HCT116 (cell line): Measurements from ENCODE around the gene BRSK2. TPM values are rescaled to one million over a fixed set of nuclear protein-coding genes. Genes with fewer than 3 reads are reported as not detected.

Source experiments
- ATAC-seq: fragments of 200-7000 bp; cut with Tn5 transposase; 2 replicates; pipeline ENCODE4 v1.9.1; 2020; ENCODE audit warnings: mild to moderate bottlenecking, moderate library complexity
- BruUV-seq: library from RNA; stranded (reverse); fragments of 400-500 nt; replicated peaks from 2 replicates; lab custom pipeline; 2021; lab: Mats Ljungman, UMichigan
- CTCF ChIA-PET: fragments of 300-600 bp; sonication (Branson Sonifier 250); formaldehyde crosslinking; loops from one replicate; lab custom pipeline; 2021; ENCODE audit warnings: antibody characterized with exemption; lab: Charles Lee
- POLR2A ChIA-PET: fragments of 300-600, 350-600 bp; sonication (Branson Sonifier 250); formaldehyde crosslinking; loops from one replicate; lab custom pipeline; 2021; ENCODE audit warnings: antibody characterized with exemption; lab: Charles Lee
- RAD21 ChIA-PET, 2 experiments: fragments of 300-600 bp; sonication (Branson Sonifier 250); formaldehyde crosslinking; loops; one replicate each; lab custom pipeline; 2023; ENCODE audit warnings: low total read pairs in 2 of 2; ENCODE audit not compliant: uncharacterized antibody in 2 of 2, unreplicated experiment in 2 of 2, low non-redundant PET in 1 of 2; lab: Charles Lee
- DNase-seq: peaks from one replicate; pipeline ENCODE4 v3.0.0-alpha.2; 2010; ENCODE audit warnings: low read depth, low spot score
- H2AFZ ChIP-seq: fragments of 200-600 bp; shearing (Covaris generic), sonication (generic); 2 replicates; pipeline ENCODE4 v1.6.1; 2017; ENCODE audit warnings: low read depth, mixed run types, mixed read lengths, antibody characterized with exemption, low read length; ENCODE audit not compliant: poor library complexity, severe bottlenecking
- H3K27ac ChIP-seq: 2 replicates; pipeline ENCODE4 v1.5.1; 2012; ENCODE audit warnings: low read depth, low read length
- H3K27me3 ChIP-seq: fragments of 200-600 bp; sonication (generic); 2 replicates; pipeline ENCODE4 v1.6.1; 2016; ENCODE audit warnings: mixed run types, low read length, mixed read lengths; ENCODE audit not compliant: insufficient read depth
- H3K36me3 ChIP-seq, 2 experiments: fragments of 200-500 bp in 1 of 2; fragments of 200-600 bp in 1 of 2; sonication (Bioruptor generic) in 1 of 2; sonication (generic) in 1 of 2; 2 replicates each; pipeline versions ENCODE4 v1.5.1 to v1.6.1; 2014 to 2016; ENCODE audit warnings: low read length in 2 of 2, inconsistent platforms in 1 of 2, mixed read lengths in 1 of 2, mixed run types in 1 of 2; ENCODE audit not compliant: insufficient read depth in 2 of 2, control insufficient read depth in 1 of 2
- H3K4me1 ChIP-seq, 2 experiments: fragments of 200-600 bp in 1 of 2; sonication (generic) in 1 of 2; 2 replicates each; pipeline versions ENCODE4 v1.5.1 to v1.6.1; 2012 to 2017; ENCODE audit warnings: low read length in 2 of 2, inconsistent platforms in 1 of 2, mild to moderate bottlenecking in 1 of 2, mixed read lengths in 1 of 2, mixed run types in 1 of 2, moderate library complexity in 1 of 2; ENCODE audit not compliant: insufficient read depth in 2 of 2, control insufficient read depth in 1 of 2
- H3K4me2 ChIP-seq: fragments of 200-600 bp; sonication (generic); 2 replicates; pipeline ENCODE4 v1.6.1; 2017; ENCODE audit warnings: mixed run types, low read length, mixed read lengths
- H3K4me3 ChIP-seq, 2 experiments: fragments of 200-600 bp in 1 of 2; sonication (generic) in 1 of 2; replicated peaks in 1 of 2; 2 replicates each; pipeline ENCODE4 v1.5.1; 2011 to 2016; ENCODE audit warnings: low read length in 2 of 2, control low read depth in 1 of 2, low read depth in 1 of 2, mild to moderate bottlenecking in 1 of 2, mixed read lengths in 1 of 2, mixed run types in 1 of 2
- H3K79me2 ChIP-seq: fragments of 200-600 bp; sonication (generic); 2 replicates; pipeline ENCODE4 v1.6.1; 2017; ENCODE audit warnings: mild to moderate bottlenecking, mixed run types, low read length, moderate library complexity, mixed read lengths; ENCODE audit not compliant: insufficient read depth
- H3K9ac ChIP-seq: fragments of 200-600 bp; sonication (generic); 2 replicates; pipeline ENCODE4 v1.6.1; 2016; ENCODE audit warnings: low read length, mixed read lengths
- H3K9me2 ChIP-seq: fragments of 200-600 bp; sonication (generic), shearing (Covaris generic); 2 replicates; pipeline ENCODE4 v1.6.1; 2017; ENCODE audit warnings: mixed run types, mild to moderate bottlenecking, moderate library complexity; ENCODE audit not compliant: insufficient read depth
- H3K9me3 ChIP-seq, 2 experiments: fragments of 200-500 bp in 1 of 2; fragments of 200-600 bp in 1 of 2; sonication (Bioruptor generic) in 1 of 2; sonication (generic) in 1 of 2; 2 replicates each; pipeline ENCODE4 v1.6.1; 2014 to 2017; ENCODE audit warnings: low read length in 2 of 2, mixed read lengths in 2 of 2, inconsistent platforms in 1 of 2, low read depth in 1 of 2, mild to moderate bottlenecking in 1 of 2, mixed run types in 1 of 2, moderate library complexity in 1 of 2; ENCODE audit not compliant: control insufficient read depth in 1 of 2, insufficient read depth in 1 of 2
- H4K20me1 ChIP-seq: fragments of 200-600 bp; sonication (generic), shearing (Covaris generic); 2 replicates; pipeline ENCODE4 v1.6.1; 2017; ENCODE audit warnings: mixed run types, mild to moderate bottlenecking, moderate library complexity; ENCODE audit not compliant: insufficient read depth
- JUND ChIP-seq: IDR thresholded peaks from 2 replicates; pipeline ENCODE4 v1.6.1; 2012
- RAD21 ChIP-seq: IDR thresholded peaks from 2 replicates; pipeline ENCODE4 v1.6.1; 2012; ENCODE audit warnings: low read depth, mild to moderate bottlenecking
- intact Hi-C: fragments of 100-400 bp; cut with micrococcal nuclease; formaldehyde crosslinking; loops from 2 replicates; pipeline ENCODE4 v1.10.0; 2022
- total RNA-seq: library from RNA; stranded (reverse); gene quantifications from one replicate; pipeline ENCODE4 v1.2.1, GENCODE V29; 2021; ENCODE audit not compliant: unreplicated experiment

BRSK2 gene
- total RNA-seq, 1 experiment from 2014 or later: 14.0 TPM

DNA sequence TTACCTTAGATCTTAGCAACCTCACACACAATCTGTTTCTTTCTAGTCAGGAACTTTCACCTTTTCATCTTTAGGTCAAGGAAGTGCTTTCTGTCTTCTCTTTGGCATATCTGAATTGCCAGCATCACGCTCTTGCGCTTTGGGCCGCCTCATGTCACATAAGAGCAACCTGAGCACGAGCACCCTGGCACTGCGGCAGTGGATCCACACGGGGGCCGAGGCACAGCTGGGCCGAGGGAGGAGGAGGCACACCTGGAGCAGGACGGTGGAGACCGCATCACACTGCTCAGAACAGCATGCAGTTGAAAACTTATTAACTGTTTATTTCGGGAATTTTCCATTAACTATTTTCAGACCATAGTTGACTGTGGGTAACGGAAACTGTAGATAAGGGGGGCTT lies 86.1 kb downstream of the BRSK2 start:
- intact Hi-C loops: no loop called here
- no peaks in the 10 kb centered on the region for H4K20me1 ChIP-seq
- H3K9me3 ChIP-seq: no peaks in the 10 kb centered on the region
- no peaks in the 10 kb centered on the region for H3K4me1 ChIP-seq
- no peaks in the 10 kb centered on the region for H3K79me2 ChIP-seq
- H3K27ac ChIP-seq: no peak overlapping the region
- no peak overlapping the region for H3K9ac ChIP-seq
- no peaks in the 10 kb centered on the region for H3K9me2 ChIP-seq
- RAD21 ChIA-PET: no interaction called here
- DNase-seq: no peak
- no peaks in the 10 kb centered on the region for H3K36me3 ChIP-seq
- CTCF ChIA-PET: no interaction called here
- H3K4me3 ChIP-seq: no peak overlapping the region
- no peaks in the 10 kb centered on the region for H3K27me3 ChIP-seq
- no TSS peak for BruUV-seq
- POLR2A ChIA-PET: no interaction called here
- no peak for TF ChIP-seq JUND
- H3K4me2 ChIP-seq: no peak overlapping the region
- ATAC-seq: no peak
- H2AFZ ChIP-seq: no peak overlapping the region

DNA sequence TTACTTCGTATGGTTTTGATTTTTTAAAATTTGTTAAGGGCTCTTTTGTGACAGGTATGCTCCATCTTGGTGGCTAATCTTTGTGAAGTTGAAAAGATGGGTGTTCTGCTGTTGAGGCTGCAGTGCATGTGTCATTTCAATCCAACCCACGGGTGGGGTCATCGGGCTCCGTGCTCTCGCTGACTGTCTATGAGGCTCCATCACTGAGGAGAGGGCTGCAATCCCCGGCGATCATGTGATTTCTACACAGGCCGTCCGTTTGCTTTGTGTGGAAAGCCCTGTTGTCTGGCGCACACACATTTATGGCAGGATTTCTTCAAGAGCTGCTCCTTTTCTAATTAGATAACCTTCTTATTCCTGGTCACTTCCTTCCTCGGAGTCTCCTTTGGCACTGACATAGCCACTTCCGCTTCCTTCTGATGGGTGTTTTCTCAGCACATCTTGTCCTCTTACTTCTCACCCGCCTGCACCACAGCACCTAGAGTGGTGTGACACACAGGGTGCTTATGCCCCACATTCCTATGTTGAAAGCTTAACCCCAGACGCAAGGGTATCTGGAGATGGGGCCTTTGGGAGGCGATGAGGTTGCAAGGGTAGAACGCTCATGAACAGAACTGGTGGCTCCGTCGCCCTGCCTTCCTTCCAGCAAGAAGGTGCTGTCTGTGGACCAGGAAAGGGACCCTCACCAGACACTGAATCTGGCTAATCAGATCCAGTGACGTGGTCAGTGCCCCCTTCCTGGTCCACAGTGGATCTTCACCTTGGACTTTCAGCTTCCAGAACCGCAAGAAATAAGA lies 87.4 kb downstream of the BRSK2 start:
- H3K27ac ChIP-seq: no peak overlapping the region
- no peaks in the 10 kb centered on the region for H3K9me3 ChIP-seq
- intact Hi-C loops: no loop called here
- RAD21 ChIA-PET: no interaction called here
- no peaks in the 10 kb centered on the region for H3K79me2 ChIP-seq
- no peaks in the 10 kb centered on the region for H3K36me3 ChIP-seq
- H3K9ac ChIP-seq: no peak overlapping the region
- H3K27me3 ChIP-seq: no peaks in the 10 kb centered on the region
- POLR2A ChIA-PET: no interaction called here
- no TSS peak for BruUV-seq
- no peak for TF ChIP-seq RAD21
- no peaks in the 10 kb centered on the region for H3K4me1 ChIP-seq
- no peak overlapping the region for H3K4me3 ChIP-seq
- no peak overlapping the region for H2AFZ ChIP-seq
- no peak for DNase-seq
- no peaks in the 10 kb centered on the region for H4K20me1 ChIP-seq
- CTCF ChIA-PET: no interaction called here
- no peaks in the 10 kb centered on the region for H3K9me2 ChIP-seq
- no peak overlapping the region for H3K4me2 ChIP-seq
- no peak for ATAC-seq
